ENCODE data around the gene PTGR2. TPM values are rescaled to one million over a fixed set of nuclear protein-coding genes. Genes with fewer than 3 reads are reported as not detected.

The PTGR2 gene
- total RNA-seq, 3 donors from 2014 or later, result 11.4 to 23.2 (median 17.2) TPM

DNA sequence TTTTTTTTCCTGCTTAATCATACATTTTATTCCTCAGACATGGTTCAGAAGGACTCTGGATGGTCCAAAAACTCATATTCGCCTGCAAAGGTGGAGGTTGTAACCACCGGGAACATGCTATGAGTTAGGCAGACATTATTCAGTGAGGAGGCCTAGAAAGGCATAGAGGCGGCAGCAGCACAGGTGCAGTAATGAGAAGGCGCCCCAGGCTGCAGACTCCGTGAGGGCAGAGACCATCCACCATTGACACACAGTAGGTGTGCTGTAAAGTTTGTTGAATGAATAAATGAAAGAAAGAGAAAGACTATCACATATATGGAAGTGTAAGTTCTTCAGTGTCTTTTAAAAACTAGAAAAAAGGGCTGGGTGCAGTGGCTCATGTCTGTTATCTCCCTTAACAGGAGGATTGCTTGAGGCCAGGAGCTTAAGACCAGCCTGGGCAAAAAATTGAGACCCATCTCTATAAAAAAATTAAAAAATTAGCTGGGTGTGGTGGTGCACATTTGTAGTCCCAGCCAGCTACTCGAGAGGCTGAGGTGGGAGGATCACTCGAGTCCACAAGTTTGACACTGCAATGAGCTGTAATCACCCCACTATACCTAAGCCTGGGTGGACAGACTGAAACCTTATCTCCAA is 34.5 kb upstream of the PTGR2 start:
- intact Hi-C loops (cut with DNase I, micrococcal nuclease), result no loop called here
- TF ChIP-seq CTCF (IDR thresholded peaks at IDR 0.05), result no peak
- no peaks in the 10 kb centered on the region for H3K4me1 ChIP-seq (ENCODE audit: low read depth)

DNA sequence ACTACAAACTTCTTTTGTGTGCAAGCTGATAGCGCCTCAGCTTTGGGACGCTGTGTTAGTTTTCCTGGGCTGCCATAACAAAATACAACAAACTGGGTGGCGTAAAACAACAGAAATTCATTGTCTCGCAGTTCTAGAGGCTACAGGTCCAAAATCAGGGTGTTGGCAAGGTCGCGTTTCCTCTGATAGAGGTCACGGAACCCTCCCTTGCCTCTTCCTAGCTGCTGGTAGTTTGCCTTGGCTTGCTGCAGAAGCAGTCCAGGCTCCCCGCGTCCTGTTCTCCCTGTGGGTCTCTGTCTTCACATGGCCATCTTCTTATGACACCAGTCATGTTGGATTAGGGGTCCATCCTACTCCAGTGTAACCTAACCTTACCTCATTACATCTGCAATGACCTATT is 32.8 kb upstream of the PTGR2 start:
- Histone ChIP-seq H3K4me3 (no peak overlapping the region), H3K36me3 (ENCODE audit: low read depth) (no peaks in the 10 kb centered on the region), H3K4me1 (ENCODE audit: low read depth) (peaks cover 6% of the 10 kb centered on the region), H3K9me3 (no peaks in the 10 kb centered on the region)
- DNase-seq (no peak), ATAC-seq (no peak)
- intact Hi-C loops (cut with DNase I, micrococcal nuclease), result no loop called here
- TF ChIP-seq CTCF (IDR thresholded peaks at IDR 0.05), result no peak

More for the DNA sequence above, 34.5 kb upstream of the PTGR2 start:
- H3K9me3 ChIP-seq, result no peaks in the 10 kb centered on the region
- H3K4me3 ChIP-seq, result no peak overlapping the region
- H3K36me3 ChIP-seq (ENCODE audit: low read depth), result no peaks in the 10 kb centered on the region
- ATAC-seq (no peak), DNase-seq (no peak)

DNA sequence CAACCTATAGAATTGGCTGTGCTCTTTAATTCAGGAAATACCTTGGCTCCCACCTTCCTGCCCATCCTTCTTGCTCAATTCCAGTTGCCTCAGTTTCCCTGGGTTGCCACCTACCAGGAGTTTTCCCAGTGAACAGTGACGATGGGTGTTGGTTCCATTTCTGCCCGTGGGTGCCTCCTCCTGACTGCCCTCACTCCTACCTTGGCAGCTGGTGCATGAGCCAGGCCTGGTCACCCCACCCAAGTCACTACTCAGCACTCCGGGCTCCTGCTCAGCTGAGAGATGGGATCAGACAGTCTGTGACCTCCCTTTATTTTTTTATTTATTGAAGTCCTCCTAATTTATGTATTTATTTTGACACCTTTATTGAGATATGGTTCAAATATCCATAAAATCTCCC is 31.0 kb upstream of the PTGR2 start:
- Histone ChIP-seq H3K9me3 (no peaks in the 10 kb centered on the region), H3K4me3 (no peak overlapping the region), H3K4me1 (ENCODE audit: low read depth) (peaks cover 13% of the 10 kb centered on the region), H3K36me3 (ENCODE audit: low read depth) (no peaks in the 10 kb centered on the region)
- no peak for TF ChIP-seq CTCF (IDR thresholded peaks at IDR 0.05)
- peak; percentile 46 for ATAC-seq
- intact Hi-C loops (cut with DNase I, micrococcal nuclease), result no loop called here
- peak in 1 of 3 donors; percentile 48 for DNase-seq

GRCh38 chr14:73823339-73823885 is 28.2 kb upstream of the PTGR2 start:
- TF ChIP-seq CTCF (IDR thresholded peaks at IDR 0.05), result no peak
- DNase-seq (no peak), ATAC-seq (peak; percentile 55)
- Histone ChIP-seq H3K36me3 (ENCODE audit: low read depth) (no peaks in the 10 kb centered on the region), H3K4me3 (no peak overlapping the region), H3K9me3 (no peaks in the 10 kb centered on the region), H3K4me1 (ENCODE audit: low read depth) (peaks cover 14% of the 10 kb centered on the region)
- intact Hi-C loops (cut with DNase I, micrococcal nuclease), result no loop called here

- intact Hi-C loops (cut with DNase I, micrococcal nuclease), result no loop called here
Measured at GRCh38 chr14:73824127-73824526, 27.5 kb upstream of the PTGR2 start.

More at GRCh38 chr14:73824127-73824526, 27.5 kb upstream of the PTGR2 start:
- peaks cover 14% of the 10 kb centered on the region for H3K4me1 ChIP-seq (ENCODE audit: low read depth)
- H3K4me3 ChIP-seq, result no peak overlapping the region
- H3K36me3 ChIP-seq (ENCODE audit: low read depth), result no peaks in the 10 kb centered on the region
- no peak for TF ChIP-seq CTCF (IDR thresholded peaks at IDR 0.05)
- ATAC-seq, result no peak
- no peaks in the 10 kb centered on the region for H3K9me3 ChIP-seq
- no peak for DNase-seq

All from mucosa of descending colon (tissue), 3 donors.